Right cardiac atrium (tissue), 5 donors: Measurements from ENCODE around the gene LRP8. TPM values are rescaled to one million over a fixed set of nuclear protein-coding genes. Genes with fewer than 3 reads are reported as not detected.

Experiments used
- ATAC-seq, 2 donors: fragments of 200-7000 bp; cut with Tn5 transposase; one replicate each; pipeline versions ENCODE4 v1.8.0 to v1.9.1; 2020; ENCODE audit warnings: moderate library complexity in 2 of 2, mild to moderate bottlenecking in 1 of 2
- DNase-seq, 3 donors: peaks; one replicate each; pipeline ENCODE4 v3.0.0-alpha.2; 2020
- H3K27ac ChIP-seq: one replicate; pipeline ENCODE4 v1.5.1; 2013; ENCODE audit warnings: mild to moderate bottlenecking, low read length, control low read depth, moderate library complexity
- H3K27me3 ChIP-seq: one replicate; pipeline ENCODE4 v1.6.1; 2013; ENCODE audit not compliant: control insufficient read depth, insufficient read depth
- H3K4me1 ChIP-seq: one replicate; pipeline ENCODE4 v1.6.1; 2013; ENCODE audit warnings: low read length; ENCODE audit not compliant: control insufficient read depth, insufficient read depth
- H3K4me3 ChIP-seq: one replicate; pipeline ENCODE4 v1.5.1; 2013; ENCODE audit warnings: low read length, control low read depth
- H3K9me3 ChIP-seq: one replicate; pipeline ENCODE4 v1.6.1; 2013; ENCODE audit warnings: low read length; ENCODE audit not compliant: control insufficient read depth
- WGBS: extraction: QIAGEN DNeasy Blood & Tissue Kit; methylation state at CpG from one replicate; pipeline ENCODE4 v1.1.7; 2013; 5-methylcytosine and 5-hydroxymethylcytosine counted together
- intact Hi-C, 4 donors: fragments of 100-400 bp; cut with DNase I; formaldehyde crosslinking; loops; one replicate each; pipeline versions ENCODE4 v1.11.0 to v1.14.0; 2022 to 2023
- polyA plus RNA-seq: library from polyadenylated mRNA; stranded (reverse); fragments of 200-250 nt; gene quantifications from one replicate; pipeline ENCODE4 v1.2.3, GENCODE V29; 2013
- total RNA-seq, 4 donors: library from RNA; stranded (reverse); fragmentation: NEBNext Ultra II Directional; extraction: Animal tissue kit (Norgen Biotek cat#: 25700); gene quantifications; one replicate each; pipeline ENCODE4 v1.2.1, GENCODE V29; 2021
- donor health status: healthy with polysubstance abuse.
- donor health status: DM: no; HTN: yes; CAD: no.
- donor health status: DM: no; HTN: no; CAD: no.
- donor health status: DM: no; HTN: yes; CAD: no; lungs with severe emphysema.
- donor health status: DM: yes; HTN: yes; CAD: no.

LRP8 gene
- total and polyA plus RNA-seq, 5 donors = 0.27 to 2.6 (median 1.3) TPM

GRCh38 chr1:53345996-53346813 lies 18.3 kb upstream of the LRP8 start:
- no peak overlapping the region for H3K27ac ChIP-seq
- DNase-seq (no peak), ATAC-seq (no peak)
- WGBS = 72% methylated on average over 7 of the region's 7 CpGs
- no peaks in the 10 kb centered on the region for H3K4me1 ChIP-seq
- H3K4me3 ChIP-seq = no peak overlapping the region
- H3K27me3 ChIP-seq = no peaks in the 10 kb centered on the region
- intact Hi-C loops = no loop called here
- no peaks in the 10 kb centered on the region for H3K9me3 ChIP-seq

- Histone ChIP-seq H3K27me3 (no peaks in the 10 kb centered on the region), H3K9me3 (no peaks in the 10 kb centered on the region), H3K27ac (no peak overlapping the region), H3K4me3 (no peak overlapping the region), H3K4me1 (no peaks in the 10 kb centered on the region)
- DNase-seq (peak in 1 of 3 donors; percentile 18), ATAC-seq (no peak)
- intact Hi-C loops = no loop called here
- 86% methylated on average over 11 of the region's 11 CpGs for WGBS
Observed at GRCh38 chr1:53344921-53345838, 17.3 kb upstream of the LRP8 start.

GRCh38 chr1:53343831-53344668 lies 16.2 kb upstream of the LRP8 start:
- WGBS = 71% methylated on average over 9 of the region's 9 CpGs
- Histone ChIP-seq H3K9me3 (no peaks in the 10 kb centered on the region), H3K4me1 (no peaks in the 10 kb centered on the region), H3K4me3 (no peak overlapping the region), H3K27me3 (no peaks in the 10 kb centered on the region), H3K27ac (no peak overlapping the region)
- ATAC-seq = no peak
- peak in 1 of 3 donors; percentile 10 for DNase-seq
- intact Hi-C loops = no loop called here

- Histone ChIP-seq H3K9me3 (no peaks in the 10 kb centered on the region), H3K27me3 (no peaks in the 10 kb centered on the region), H3K4me3 (no peak overlapping the region), H3K4me1 (no peaks in the 10 kb centered on the region), H3K27ac (no peak overlapping the region)
- WGBS = 83% methylated on average over 10 of the region's 10 CpGs
- intact Hi-C loops = no loop called here
- ATAC-seq (no peak), DNase-seq (no peak)
Observed at GRCh38 chr1:53342735-53343470, 15.0 kb upstream of the LRP8 start.

GRCh38 chr1:53341961-53342707 lies 14.3 kb upstream of the LRP8 start:
- Histone ChIP-seq H3K9me3 (no peaks in the 10 kb centered on the region), H3K4me3 (no peak overlapping the region), H3K27me3 (no peaks in the 10 kb centered on the region), H3K4me1 (no peaks in the 10 kb centered on the region), H3K27ac (no peak overlapping the region)
- DNase-seq (peak in 1 of 3 donors; percentile 32), ATAC-seq (no peak)
- intact Hi-C loops = no loop called here
- WGBS = 86% methylated on average over 7 of the region's 7 CpGs

- Histone ChIP-seq H3K4me1 (no peaks in the 10 kb centered on the region), H3K27me3 (no peaks in the 10 kb centered on the region), H3K27ac (no peak overlapping the region), H3K4me3 (no peak overlapping the region), H3K9me3 (no peaks in the 10 kb centered on the region)
- ATAC-seq = no peak
- peak in 1 of 3 donors; percentile 37 for DNase-seq
- WGBS = 83% methylated on average over 5 of the region's 5 CpGs
- intact Hi-C loops = no loop called here
Observed at GRCh38 chr1:53341521-53341895, 13.6 kb upstream of the LRP8 start.

- Histone ChIP-seq H3K9me3 (no peaks in the 10 kb centered on the region), H3K27ac (no peak overlapping the region), H3K4me3 (no peak overlapping the region), H3K4me1 (no peaks in the 10 kb centered on the region), H3K27me3 (no peaks in the 10 kb centered on the region)
- intact Hi-C loops = no loop called here
- DNase-seq (no peak), ATAC-seq (no peak)
- WGBS = 91% methylated on average over 9 of the region's 9 CpGs
Observed at GRCh38 chr1:53340660-53341520, 13.0 kb upstream of the LRP8 start.

GRCh38 chr1:53339736-53340635 lies 12.1 kb upstream of the LRP8 start:
- Histone ChIP-seq H3K4me3 (no peak overlapping the region), H3K27me3 (no peaks in the 10 kb centered on the region), H3K4me1 (no peaks in the 10 kb centered on the region), H3K9me3 (no peaks in the 10 kb centered on the region), H3K27ac (no peak overlapping the region)
- intact Hi-C loops = no loop called here
- DNase-seq (no peak), ATAC-seq (no peak)
- WGBS = 75% methylated on average over 8 of the region's 8 CpGs
